Testis (tissue), 2 donors: Measurements from ENCODE around the gene ACBD6.

ENCODE experiments used
- CTCF ChIP-seq, 3 experiments: fragments of 450-650 bp in 2 of 3; fragments of 200-600 bp in 1 of 3; sonication (generic) in 1 of 3; IDR thresholded peaks; one replicate each; pipeline ENCODE4 v1.5.1; 2016 to 2019; ENCODE audit warnings: antibody characterized with exemption in 3 of 3, mild to moderate bottlenecking in 2 of 3, moderate library complexity in 1 of 3
- POLR2A ChIP-seq: fragments of 450-650 bp; IDR thresholded peaks from one replicate; pipeline ENCODE4 v1.6.1; 2017; ENCODE audit warnings: antibody characterized with exemption, mild to moderate bottlenecking, moderate library complexity

GRCh38 chr1:180376253-180376652, 126.1 kb downstream of the ACBD6 start:
- no peak for TF ChIP-seq POLR2A
- TF ChIP-seq CTCF (IDR thresholded peaks at IDR 0.05) = no peak
